H1 (cell line): ENCODE results near the gene BAG2. TPM values are rescaled to one million over a fixed set of nuclear protein-coding genes. Genes with fewer than 3 reads are reported as not detected.

ENCODE experiments used
- ASH2L ChIP-seq: fragments of 200-600, 300-600 bp; sonication (generic); IDR thresholded peaks from one replicate; pipeline ENCODE4 v1.7.1; 2017; ENCODE audit warnings: low read length
- ATF2 ChIP-seq: IDR thresholded peaks from 2 replicates; pipeline ENCODE4 v1.6.1; 2012; ENCODE audit warnings: low read length, inconsistent platforms
- BACH1 ChIP-seq: IDR thresholded peaks from 2 replicates; pipeline ENCODE4 v1.6.1; 2012; ENCODE audit warnings: low read length, improper control_type of control experiment
- CEBPB ChIP-seq: IDR thresholded peaks from 2 replicates; pipeline ENCODE4 v1.6.1; 2012; ENCODE audit warnings: low read depth, low read length
- CHD2 ChIP-seq: IDR thresholded peaks from 2 replicates; pipeline ENCODE4 v1.6.1; 2012; ENCODE audit warnings: low read length, improper control_type of control experiment
- EGR1 ChIP-seq: IDR thresholded peaks from 2 replicates; pipeline ENCODE4 v1.6.1; 2011; ENCODE audit warnings: low read depth, low read length, borderline replicate concordance
- EP300 ChIP-seq, 2 experiments: IDR thresholded peaks; 1 replicate in 1 of 2; 2 replicates in 1 of 2; pipeline ENCODE4 v1.6.1; 2011 to 2012; ENCODE audit warnings: low read depth in 2 of 2, low read length in 2 of 2, mild to moderate bottlenecking in 2 of 2, borderline replicate concordance in 1 of 2, inconsistent platforms in 1 of 2, moderate library complexity in 1 of 2
- EZH2 ChIP-seq: fragments of 200-600 bp; sonication (generic); IDR thresholded peaks from 2 replicates; pipeline ENCODE4 v1.7.1; 2012; ENCODE audit warnings: low read depth, mild to moderate bottlenecking, moderate library complexity, low read length, inconsistent platforms; ENCODE audit not compliant: severe bottlenecking
- GABPA ChIP-seq: IDR thresholded peaks from 2 replicates; pipeline ENCODE4 v1.6.1; 2011; ENCODE audit warnings: mild to moderate bottlenecking, low read length, moderate library complexity, borderline replicate concordance; ENCODE audit not compliant: insufficient read depth
- JUN ChIP-seq: IDR thresholded peaks from 2 replicates; pipeline ENCODE4 v1.6.1; 2011; ENCODE audit warnings: low read depth, mild to moderate bottlenecking, improper control_type of control experiment, low read length
- KDM4A ChIP-seq: IDR thresholded peaks from one replicate; pipeline ENCODE4 v1.7.1; 2012; ENCODE audit warnings: low read depth, mild to moderate bottlenecking, moderate library complexity, low read length, inconsistent platforms; ENCODE audit not compliant: severe bottlenecking
- NANOG ChIP-seq: IDR thresholded peaks from 2 replicates; pipeline ENCODE4 v1.6.1; 2011; ENCODE audit warnings: low read length, low read depth, mild to moderate bottlenecking, inconsistent platforms; ENCODE audit not compliant: insufficient read depth, poor library complexity, severe bottlenecking
- NRF1 ChIP-seq: IDR thresholded peaks from 2 replicates; pipeline ENCODE4 v1.6.1; 2011; ENCODE audit warnings: mild to moderate bottlenecking, low read depth, low read length, improper control_type of control experiment
- PHF8 ChIP-seq: fragments of 200-600 bp; sonication (generic); conservative IDR thresholded peaks from 2 replicates; pipeline ENCODE4 v1.7.1; 2012; ENCODE audit warnings: low read depth, mild to moderate bottlenecking, inconsistent platforms, low read length, moderate library complexity
- RAD21 ChIP-seq, 2 experiments: IDR thresholded peaks in 1 of 2; conservative IDR thresholded peaks in 1 of 2; 2 replicates each; pipeline ENCODE4 v1.6.1; 2011; ENCODE audit warnings: low read depth in 2 of 2, low read length in 2 of 2, improper control_type of control experiment in 1 of 2, inconsistent platforms in 1 of 2, mild to moderate bottlenecking in 1 of 2, moderate library complexity in 1 of 2
- RBBP5 ChIP-seq: IDR thresholded peaks from 2 replicates; pipeline ENCODE4 v1.7.1; 2012; ENCODE audit warnings: low read depth, mild to moderate bottlenecking, inconsistent platforms, low read length, moderate library complexity, borderline replicate concordance
- RXRA ChIP-seq: IDR thresholded peaks from 2 replicates; pipeline ENCODE4 v1.6.1; 2011; ENCODE audit warnings: low read depth, mild to moderate bottlenecking, low read length, moderate library complexity; ENCODE audit not compliant: insufficient read depth
- SAP30 ChIP-seq: fragments of 300-600 bp; sonication (generic); IDR thresholded peaks from 2 replicates; pipeline ENCODE4 v1.7.1; 2012; ENCODE audit warnings: low read length, moderate library complexity, mild to moderate bottlenecking, inconsistent platforms; ENCODE audit not compliant: insufficient read depth, insufficient replicate concordance
- SRF ChIP-seq: IDR thresholded peaks from 2 replicates; pipeline ENCODE4 v1.6.1; 2011; ENCODE audit warnings: mild to moderate bottlenecking, low read depth, low read length, moderate library complexity
- TAF1 ChIP-seq: IDR thresholded peaks from 2 replicates; pipeline ENCODE4 v1.6.1; 2011; ENCODE audit warnings: mild to moderate bottlenecking, low read depth, low read length
- TAF7 ChIP-seq: optimal IDR thresholded peaks from 2 replicates; pipeline ENCODE3; 2011; ENCODE audit warnings: low read depth, mild to moderate bottlenecking, inconsistent platforms, low read length, moderate library complexity, borderline replicate concordance
- polyA plus RNA-seq, 7 experiments: library from polyadenylated mRNA; depleted of rRNA in 3 of 7; stranded (reverse) in 5 of 7; unstranded in 2 of 7; fragments of >200 nt in 5 of 7; fragments of 200-250 nt in 2 of 7; gene quantifications; 1 replicate in 5 of 7; 2 replicates in 1 of 7; 4 replicates in 1 of 7; pipeline versions ENCODE4 v1.2.1 to v1.2.3, GENCODE V29; 2011 to 2013; ENCODE audit warnings: missing spikeins in 2 of 7, mixed read lengths in 2 of 7
- total RNA-seq: library from RNA; stranded (reverse); fragmentation: NEBNext Ultra II Directional; extraction: Animal tissue kit (Norgen Biotek cat#: 25700); gene quantifications from 2 replicates; pipeline ENCODE4 v1.2.1, GENCODE V29; 2021

The BAG2 gene
- total and polyA plus RNA-seq, 2 of the 8 experiments (the other 6 are each of a cell fraction or from before 2014, with no cell fraction given), result 4.4 to 7.4 TPM

DNA sequence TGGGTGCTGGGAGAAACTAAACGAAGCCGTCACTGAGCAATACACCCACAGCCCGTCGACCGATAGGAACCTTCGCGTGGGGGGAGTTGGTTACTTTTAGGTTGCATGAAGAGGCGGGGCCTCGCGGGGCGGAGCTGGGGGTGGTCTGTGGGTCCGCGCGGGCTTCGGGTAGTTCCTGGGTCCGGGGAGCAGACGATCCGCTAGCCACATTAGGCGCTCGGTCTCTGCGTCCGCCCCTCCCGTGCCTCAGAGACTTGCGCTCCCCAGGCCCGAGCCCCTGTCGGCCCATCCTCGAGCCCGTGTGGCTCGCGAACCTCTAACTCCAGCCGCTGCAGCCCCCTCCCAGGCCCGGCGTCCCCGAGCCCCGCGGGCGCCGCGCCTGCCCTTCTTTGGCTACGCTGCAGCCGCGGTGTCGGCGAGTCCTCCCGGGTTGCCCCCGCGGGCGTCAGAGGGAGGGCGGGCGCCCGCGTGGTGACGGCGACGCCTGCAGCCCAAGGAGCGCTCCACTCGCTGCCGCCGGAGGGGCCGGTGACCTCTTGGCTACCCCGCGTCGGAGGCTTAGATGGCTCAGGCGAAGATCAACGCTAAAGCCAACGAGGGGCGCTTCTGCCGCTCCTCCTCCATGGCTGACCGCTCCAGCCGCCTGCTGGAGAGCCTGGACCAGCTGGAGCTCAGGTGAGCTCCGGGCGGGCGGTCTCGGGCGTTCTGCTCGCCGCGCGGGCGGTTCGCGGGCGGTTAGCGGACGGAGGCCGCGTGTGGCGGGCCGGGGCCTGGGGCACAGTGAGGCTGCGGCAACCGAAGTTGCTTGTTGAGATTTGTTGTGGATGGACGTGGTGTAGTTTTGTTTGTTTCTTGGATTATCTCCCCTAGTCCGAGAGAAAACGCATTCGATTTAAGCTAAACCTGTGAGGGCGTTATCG, at the start of gene BAG2 (continued):
- TF ChIP-seq NANOG (no peak), TAF1 (peak; percentile 74), EGR1 (peak; percentile 54; the same call in 1 of the 2 replicates), RXRA (no peak), SRF (no peak), SAP30 (no peak), GABPA (no peak), EP300 (IDR thresholded peaks at IDR 0.05; ENCODE audit: borderline replicate concordance in 1 of 2, low read depth in 2 of 2, low read length in 2 of 2) (peak in 1 of 2 experiments; percentile 97; a peak in 2 of 3 replicates), RAD21 (IDR thresholded peaks at IDR 0.05 in 1 of 2, conservative IDR thresholded peaks at IDR 0.05 in 1 of 2; ENCODE audit: low read depth in 2 of 2, low read length in 2 of 2) (peak in 1 of 2 experiments; percentile 19; a peak in 1 of 4 replicates), RBBP5 (peak; percentile 90), NRF1 (no peak), KDM4A (peak; percentile 84), ATF2 (no peak), PHF8 (peak; percentile 72), CHD2 (no peak), ASH2L (peak; percentile 75), JUN (no peak), CEBPB (no peak), BACH1 (no peak), EZH2 (peak; percentile 0), TAF7 (peak; percentile 82)
